Mucosa of gallbladder (tissue), 1 donor: ENCODE measurements around the gene DNAJC15. TPM values are rescaled to one million over a fixed set of nuclear protein-coding genes. Genes with fewer than 3 reads are reported as not detected.

Experiments used
- DNase-seq: peaks from one replicate; pipeline ENCODE4 v3.0.0-alpha.2; 2020; ENCODE audit warnings: low spot score
- total RNA-seq: library from RNA; stranded (reverse); gene quantifications from one replicate; pipeline ENCODE4 v1.2.1, GENCODE V29; 2021
- donor health status: DM: no; HTN: no; CAD: no.

Gene DNAJC15
- total RNA-seq, 1 donor from 2014 or later, result 17.6 TPM

DNA sequence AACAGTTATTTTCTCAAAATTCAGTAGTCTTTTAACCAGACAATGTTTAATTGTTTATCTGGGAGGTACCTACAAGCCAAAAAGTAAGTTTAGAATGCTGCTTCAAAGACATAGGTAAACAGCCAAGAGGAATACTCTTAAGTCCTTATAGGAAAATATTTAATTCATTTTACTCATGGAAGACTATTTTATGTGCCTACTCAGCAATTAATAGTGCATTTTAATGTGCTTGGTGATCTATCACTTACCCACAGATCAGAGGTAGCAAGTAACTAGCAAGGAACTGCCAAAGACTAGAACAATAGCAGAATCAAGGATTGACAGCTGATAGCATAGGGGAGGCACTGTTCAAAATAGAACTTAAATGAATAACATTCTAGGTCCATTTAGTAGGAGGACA is 60.4 kb downstream of the DNAJC15 start:
- no peak for DNase-seq

DNA sequence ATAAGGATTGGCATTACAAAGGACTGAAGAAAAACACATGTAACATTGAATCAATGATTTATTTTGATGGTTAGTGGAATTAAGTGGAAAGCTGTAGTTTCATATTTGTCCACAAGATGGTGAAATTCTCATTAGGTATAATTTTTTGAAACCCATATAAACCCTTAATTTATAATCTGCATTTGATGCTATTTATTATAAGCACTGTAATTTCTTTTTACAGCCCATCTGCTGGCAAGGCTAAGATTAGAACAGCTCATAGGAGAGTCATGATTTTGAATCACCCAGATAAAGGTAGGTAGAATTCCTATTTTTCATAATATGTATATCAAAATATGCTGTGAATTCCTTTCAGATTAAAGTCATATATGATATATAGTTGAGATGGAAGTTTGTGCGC is 62.2 kb downstream of the DNAJC15 start:
- no peak for DNase-seq

GRCh38 chr13:43086181-43086580 is 62.8 kb downstream of the DNAJC15 start:
- DNase-seq, result no peak

DNA sequence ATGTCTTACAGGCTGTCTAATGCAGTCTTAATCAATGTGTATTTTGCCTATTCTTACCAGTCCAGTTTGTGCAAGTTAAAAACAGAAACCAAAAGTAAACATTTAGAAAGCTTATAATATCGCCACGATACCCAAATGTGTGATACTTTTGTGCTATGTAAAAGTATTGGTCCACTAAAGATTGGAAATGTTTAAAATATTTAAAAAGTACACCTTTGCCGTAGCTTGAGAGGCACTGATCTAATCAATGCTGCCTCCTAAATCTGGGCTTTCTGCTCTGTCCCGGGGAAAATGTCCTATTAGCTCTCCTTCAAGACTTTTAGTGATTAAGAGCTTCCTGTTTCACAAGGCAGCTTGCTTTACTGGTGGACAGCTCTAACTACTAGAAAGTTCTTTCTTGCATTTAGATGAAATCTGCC is 64.7 kb downstream of the DNAJC15 start:
- no peak for DNase-seq

- DNase-seq, result no peak
These were observed 66.6 kb downstream of the DNAJC15 start for GRCh38 chr13:43089912-43090498.

- no peak for DNase-seq
These were observed 71.5 kb downstream of the DNAJC15 start for GRCh38 chr13:43094901-43095300.

- no peak for DNase-seq
These were observed 72.7 kb downstream of the DNAJC15 start for GRCh38 chr13:43095771-43096719.

DNA sequence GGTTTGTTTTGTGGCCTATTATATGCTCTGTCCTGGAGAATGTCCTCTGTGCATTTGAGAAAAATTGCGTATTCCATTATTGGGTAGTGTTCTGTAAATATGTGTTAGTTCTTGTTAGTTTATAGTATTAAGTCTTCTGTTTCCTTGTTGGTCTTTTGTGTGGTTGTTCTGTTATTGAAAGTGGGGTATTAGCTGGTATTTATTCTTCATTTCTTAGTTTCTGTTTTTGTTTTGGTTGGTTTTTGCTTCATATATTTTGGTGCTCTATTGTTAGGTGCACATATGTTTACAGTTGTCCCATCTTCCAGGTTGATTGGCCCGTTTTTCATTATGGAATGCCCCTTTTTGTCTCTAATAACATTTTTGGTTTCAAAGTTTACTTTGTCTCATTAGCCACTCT is 77.3 kb downstream of the DNAJC15 start:
- DNase-seq, result no peak

- DNase-seq, result no peak
These were observed 78.9 kb downstream of the DNAJC15 start for GRCh38 chr13:43102304-43102703.

- DNase-seq, result no peak
These were observed 84.4 kb downstream of the DNAJC15 start for GRCh38 chr13:43107780-43108179.

DNA sequence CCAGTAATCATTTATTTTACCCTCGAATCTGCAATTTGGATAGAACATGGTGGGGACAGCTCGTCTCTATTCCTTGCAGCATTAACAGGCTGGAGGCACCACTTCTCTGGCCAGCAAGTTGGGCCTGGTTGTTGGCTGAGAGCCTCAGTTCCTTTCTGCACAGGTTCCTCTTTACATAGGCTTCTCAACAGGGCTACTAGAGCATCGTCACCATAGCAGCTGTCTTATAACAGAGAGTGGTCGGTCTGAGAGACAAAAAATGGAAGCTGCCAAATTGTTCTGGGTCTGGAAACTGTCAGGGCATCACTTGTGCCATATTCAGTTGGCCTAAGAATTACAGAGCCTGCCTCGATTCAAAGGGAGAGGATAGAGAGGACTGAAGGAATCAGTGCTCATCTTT is 86.7 kb downstream of the DNAJC15 start:
- no peak for DNase-seq

DNA sequence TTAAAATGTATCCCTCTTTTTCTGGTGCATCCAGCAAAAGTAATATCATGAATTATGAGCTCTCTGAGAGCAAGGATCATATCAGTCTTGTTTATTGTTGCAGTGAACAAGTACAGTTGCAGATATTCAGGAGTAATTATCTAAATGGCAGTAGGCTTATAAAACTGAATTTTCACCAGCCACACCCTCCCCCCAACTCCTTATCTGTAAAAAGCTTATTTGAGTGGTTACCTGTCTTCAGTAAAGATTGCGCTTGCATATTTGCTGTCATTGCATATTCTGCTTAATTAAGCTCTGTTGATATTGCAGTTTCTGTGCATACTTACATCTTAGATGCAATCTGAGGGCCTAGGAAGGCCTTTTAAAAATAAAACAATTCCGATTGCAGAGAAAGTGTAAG is 87.3 kb downstream of the DNAJC15 start:
- no peak for DNase-seq

DNA sequence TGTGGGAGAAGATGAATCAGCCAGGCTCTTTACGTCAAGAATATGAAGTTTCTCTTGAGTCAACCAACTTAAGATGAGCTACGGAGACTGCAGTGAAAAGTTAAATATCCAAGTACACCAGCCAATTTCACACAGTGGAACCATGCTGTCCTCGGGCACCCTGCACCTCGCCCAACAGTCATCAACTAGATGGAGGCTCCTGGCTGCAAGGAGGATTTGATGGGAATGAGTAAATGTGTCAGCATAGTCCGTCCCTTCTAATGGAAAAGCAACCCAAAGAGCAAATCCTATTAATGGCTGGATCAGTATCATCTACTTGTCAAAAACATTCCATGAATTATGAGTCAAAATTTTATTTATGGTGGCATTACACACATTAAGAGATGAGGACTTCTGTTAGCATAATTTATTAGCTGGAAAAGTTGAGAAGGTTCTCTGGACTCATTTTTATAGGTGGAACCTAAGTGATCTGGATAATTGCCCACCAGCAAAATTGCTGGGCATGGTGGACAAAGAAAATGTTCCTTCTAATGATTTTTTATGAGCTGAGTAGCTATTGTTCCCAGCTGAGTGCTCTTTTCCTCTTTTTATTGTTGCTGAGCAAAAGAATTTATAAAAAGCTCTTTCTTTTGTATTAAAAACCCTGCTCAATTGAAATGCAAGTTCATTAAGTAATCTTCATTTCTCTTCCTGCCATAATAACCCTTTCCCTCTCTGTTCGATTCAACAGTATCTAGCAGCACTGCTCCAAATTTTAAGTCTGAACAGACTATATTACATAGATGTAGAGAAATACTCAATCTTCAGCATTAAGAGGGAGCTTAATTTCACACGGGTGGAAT is 88.4 kb downstream of the DNAJC15 start:
- no peak for DNase-seq

DNA sequence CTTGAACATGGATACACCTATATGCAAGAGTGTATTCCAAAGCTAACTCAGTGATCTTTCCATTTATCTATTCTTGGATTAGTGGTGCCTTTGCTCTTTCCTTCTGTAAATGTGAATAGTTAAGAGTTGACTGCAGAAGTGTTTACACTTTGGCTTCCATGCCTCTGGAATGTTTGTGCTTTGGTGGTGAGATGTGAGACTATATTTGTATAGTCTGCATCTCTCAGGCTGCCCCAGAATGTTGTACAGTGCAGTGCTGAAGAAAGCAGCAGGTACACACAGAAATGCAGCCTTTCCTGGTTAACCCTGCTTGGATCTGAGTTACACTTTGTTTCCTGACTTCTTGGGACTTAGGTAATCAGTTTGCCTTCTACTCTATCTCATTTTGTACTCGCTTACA is 90.2 kb downstream of the DNAJC15 start:
- no peak for DNase-seq

GRCh38 chr13:43114504-43114903 is 91.1 kb downstream of the DNAJC15 start:
- no peak for DNase-seq

GRCh38 chr13:43115141-43115540 is 91.8 kb downstream of the DNAJC15 start:
- DNase-seq, result no peak

- no peak for DNase-seq
These were observed 92.9 kb downstream of the DNAJC15 start for GRCh38 chr13:43116242-43116641.

- DNase-seq, result no peak
These were observed 95.1 kb downstream of the DNAJC15 start for GRCh38 chr13:43118521-43118920.

GRCh38 chr13:43119206-43119605 is 95.8 kb downstream of the DNAJC15 start:
- DNase-seq, result no peak

DNA sequence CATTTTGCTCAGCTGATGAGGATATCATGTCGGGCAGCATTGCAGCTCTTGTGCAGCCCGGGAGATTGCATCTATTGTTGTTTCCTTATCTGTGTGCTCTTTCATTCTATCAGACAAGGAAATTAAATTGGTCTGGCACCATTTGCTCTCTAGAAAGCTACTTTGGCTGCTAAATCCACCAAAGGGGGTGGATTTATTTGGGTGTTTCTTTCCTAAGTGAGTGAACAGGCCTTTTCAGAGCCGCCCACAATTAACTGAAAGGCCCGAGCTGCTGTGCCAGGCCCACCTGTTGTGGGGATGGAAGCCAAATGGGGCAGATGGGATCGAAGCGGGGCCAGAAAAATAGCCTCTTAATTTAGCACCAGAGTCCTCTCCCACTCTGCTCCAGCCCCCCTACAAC is 99.4 kb downstream of the DNAJC15 start:
- DNase-seq, result no peak

DNA sequence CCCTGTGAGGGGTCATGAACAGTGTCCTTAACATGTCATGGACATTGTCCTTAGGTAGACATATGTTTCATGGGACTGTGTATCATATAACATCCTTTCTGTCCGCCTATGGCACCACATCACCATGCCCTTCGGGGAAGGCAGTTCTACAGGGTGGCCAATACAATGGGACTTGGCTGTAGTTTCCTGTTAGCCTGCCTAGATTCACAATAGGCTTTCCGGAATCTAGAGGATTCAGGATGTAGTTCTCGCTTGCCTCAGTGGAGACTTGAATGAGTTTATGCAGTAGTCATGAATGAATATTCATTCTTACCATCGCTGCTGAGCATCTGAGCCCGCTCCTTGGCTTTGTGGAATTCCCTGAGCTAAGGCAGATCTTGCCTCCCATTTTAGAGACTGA is 100.5 kb downstream of the DNAJC15 start:
- no peak for DNase-seq

GRCh38 chr13:43124490-43124889 is 101.1 kb downstream of the DNAJC15 start:
- no peak for DNase-seq
